NOMO-1 treated with DMSO at 0.1 percent for 48 hours (cell line): ENCODE results near the gene BCLAF1.

Source experiments
- DNase-seq: peaks from one replicate; lab custom pipeline; 2025; ENCODE audit not compliant: unreplicated experiment; lab: John Stamatoyannopoulos, UW

Gene BCLAF1

GRCh38 chr6:136209496-136209895, 80.2 kb downstream of the BCLAF1 start:
- DNase-seq: no peak

- no peak for DNase-seq
Observed at GRCh38 chr6:136208783-136209182, 80.9 kb downstream of the BCLAF1 start.
